Loucy (cell line): Measurements from ENCODE around the gene PPIP5K1.

Experiments used
- CTCF ChIP-seq: fragments of 200-600 bp; sonication (generic); conservative IDR thresholded peaks from 2 replicates; pipeline ENCODE4 v1.5.1; 2014; ENCODE audit warnings: mild to moderate bottlenecking, antibody characterized with exemption, low read length
- EZH2phosphoT487 ChIP-seq: fragments of 200-600 bp; IDR thresholded peaks from 2 replicates; pipeline ENCODE4 v1.6.1; 2018; ENCODE audit warnings: antibody characterized with exemption, mild to moderate bottlenecking, moderate library complexity, borderline replicate concordance

- TF ChIP-seq CTCF (no peak), EZH2phosphoT487 (no peak)
Measured at GRCh38 chr15:43487271-43487895, 102.6 kb downstream of the PPIP5K1 start.
